Measurements from ENCODE around the gene SF1.

Gene SF1

DNA sequence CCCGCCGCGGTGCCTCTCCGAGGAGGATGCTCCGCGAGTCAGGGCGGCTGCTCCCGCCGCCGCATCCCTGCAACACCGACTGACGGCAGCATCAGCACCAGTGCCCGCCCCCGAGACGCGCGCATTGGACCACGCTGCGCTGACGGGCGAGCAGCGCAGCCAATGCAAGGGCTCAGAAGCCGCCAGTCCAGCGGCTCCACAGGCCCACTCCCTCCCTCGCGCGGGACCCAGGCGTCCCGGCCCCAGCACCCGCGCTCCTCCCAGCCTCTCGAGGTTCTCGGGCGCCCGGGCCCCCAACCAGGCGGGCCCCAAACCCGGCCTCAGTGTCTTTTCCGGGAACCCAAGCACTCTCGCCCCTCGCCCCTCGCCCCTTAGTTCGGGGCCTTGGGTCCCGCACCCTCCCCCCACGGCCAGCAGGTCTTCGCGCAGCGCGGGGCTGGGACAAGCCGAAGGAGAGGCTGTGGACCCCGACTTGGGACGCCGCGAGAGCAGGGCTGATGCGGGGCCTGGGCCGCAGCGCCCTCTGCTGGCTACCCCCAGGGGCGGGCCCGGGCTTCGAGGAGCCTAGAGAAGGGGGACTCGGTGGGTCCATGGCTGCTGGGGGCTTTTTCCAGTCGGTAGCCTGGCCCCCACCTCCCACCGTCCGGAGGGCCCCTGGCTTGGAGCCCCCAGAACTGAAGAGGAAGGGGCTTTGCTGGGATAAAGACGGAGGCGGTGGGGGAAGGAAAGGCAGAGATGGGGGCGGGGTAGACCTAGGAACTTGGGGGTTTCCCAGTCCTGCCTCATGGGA lies 55.0 kb downstream of the SF1 start, which contains the start of gene NRXN2:
Gene NRXN2 (minus strand): TSS at position 81 of the 790 bp plus-strand sequence. CDS start 9,498 bp downstream, outside the sequence.
- Histone ChIP-seq H3K79me1 (ENCODE audit: low read length) (no peaks in the 10 kb centered on the region), H3K36me3 (ENCODE audit: control insufficient read depth, insufficient read depth, low read length) (no peaks in the 10 kb centered on the region), H3K4ac (ENCODE audit: low read depth, low read length) (no peak within 1 kb of the TSS), H3K27me3 (ENCODE audit: insufficient read depth, low read length, poor library complexity) (peaks cover 6% of the 10 kb centered on the region), H2BK5ac (ENCODE audit: low read length) (no peak within 1 kb of the TSS), H3K18ac (ENCODE audit: low read length) (peak within 1 kb of the TSS; percentile 86), H3K23ac (ENCODE audit: low read length) (no peak within 1 kb of the TSS), H4K8ac (ENCODE audit: low read depth, low read length) (peak within 1 kb of the TSS; percentile 90), H3K4me3 (ENCODE audit: low read length) (peak within 1 kb of the TSS; percentile 44), H3K4me1 (ENCODE audit: control insufficient read depth, low read depth, low read length) (peaks cover 2% of the 10 kb centered on the region), H2AK5ac (ENCODE audit: low read length) (no peak within 1 kb of the TSS), H3K27ac (ENCODE audit: low read depth, low read length) (no peak within 1 kb of the TSS), H3K4me2 (ENCODE audit: low read length) (peak within 1 kb of the TSS; percentile 66), H4K5ac (ENCODE audit: low read length) (no peak within 1 kb of the TSS), H3K79me2 (ENCODE audit: control insufficient read depth, insufficient read depth, low read length) (no peaks in the 10 kb centered on the region), H3K56ac (ENCODE audit: low read length) (peak within 1 kb of the TSS; percentile 80), H3K9ac (ENCODE audit: low read length) (peak within 1 kb of the TSS; percentile 59), H2BK120ac (ENCODE audit: low read depth, low read length) (no peak within 1 kb of the TSS), H2BK15ac (replicated peaks; ENCODE audit: low read depth) (no peak within 1 kb of the TSS)
- no CpG with 5 or more reads among the region's 66 CpGs for WGBS (ENCODE audit: extremely low coverage, insufficient coverage, low lambda C conversion rate)
- DNase-seq, result peak; percentile 88

DNA sequence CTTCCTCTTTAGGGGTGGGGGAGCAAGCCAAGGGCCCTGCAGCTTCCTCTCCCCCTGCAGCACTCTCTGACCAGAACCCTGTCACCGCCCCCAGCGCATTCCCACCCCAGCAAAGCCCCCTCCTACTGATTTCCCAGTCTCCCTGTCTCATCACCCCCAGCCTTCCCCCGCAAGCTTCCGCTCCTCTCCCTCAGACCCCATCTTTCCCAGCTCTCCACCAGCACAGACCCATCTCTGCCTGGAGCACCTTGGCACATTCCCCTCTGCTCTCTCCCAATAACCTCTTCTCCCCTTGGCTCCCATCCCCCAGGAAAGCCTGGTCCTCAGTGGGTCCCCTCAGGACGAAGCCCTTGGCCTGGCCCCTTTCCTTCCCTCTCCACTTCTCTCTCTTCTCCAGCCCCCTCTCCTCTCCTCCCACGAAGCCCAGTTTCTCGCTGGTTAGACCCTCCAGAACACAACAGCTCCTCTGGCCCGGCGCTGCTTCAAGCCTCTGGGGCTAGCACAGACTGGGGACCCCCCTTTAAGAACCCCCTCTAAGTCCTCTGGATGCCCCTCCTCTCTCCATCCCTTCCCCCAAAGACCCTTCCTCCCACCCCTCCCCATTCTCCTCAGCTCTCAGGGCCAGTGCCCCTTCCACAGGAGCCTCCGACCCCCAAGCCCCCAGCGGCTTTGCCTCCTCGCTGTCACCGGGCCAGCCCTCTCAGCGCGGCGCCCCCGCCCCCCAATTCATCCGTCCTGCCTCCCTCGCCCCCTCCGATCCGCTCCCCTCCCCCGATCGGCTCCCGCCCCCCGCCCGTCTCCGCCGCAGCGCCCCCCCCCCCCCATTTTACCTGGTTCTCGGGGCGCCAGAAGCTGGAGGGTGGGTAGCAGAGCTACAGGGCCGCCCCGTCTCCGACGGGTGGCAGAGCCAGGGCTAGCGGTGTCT lies 55.9 kb downstream of the SF1 start:
- peaks cover 2% of the 10 kb centered on the region for H3K4me1 ChIP-seq (ENCODE audit: control insufficient read depth, low read depth, low read length)
- DNase-seq, result no peak
- no CpG with 5 or more reads among the region's 36 CpGs for WGBS (ENCODE audit: extremely low coverage, insufficient coverage, low lambda C conversion rate)

DNA sequence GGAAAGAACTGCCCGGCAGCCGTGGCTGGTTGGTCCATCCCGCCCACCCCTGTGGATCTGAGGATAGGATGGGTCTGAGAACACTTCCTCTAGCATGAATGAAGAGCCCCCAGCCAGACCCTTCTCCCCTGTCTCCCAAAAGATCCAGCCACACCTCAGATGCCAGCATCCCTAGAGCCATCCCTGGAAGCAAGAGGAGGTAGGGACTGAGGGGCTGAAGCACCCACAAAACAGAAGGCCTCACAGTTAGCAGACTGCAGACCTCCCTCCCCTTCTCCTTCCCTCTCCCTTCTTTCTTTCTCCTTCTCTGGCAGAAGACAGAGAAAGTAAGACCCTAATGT lies 57.0 kb downstream of the SF1 start:
- Histone ChIP-seq H3K23ac (ENCODE audit: low read length) (no peak overlapping the region), H3K4me3 (ENCODE audit: low read length) (no peak overlapping the region), H2BK5ac (ENCODE audit: low read length) (no peak overlapping the region), H4K5ac (ENCODE audit: low read length) (no peak overlapping the region), H3K9ac (ENCODE audit: low read length) (no peak overlapping the region), H3K79me2 (ENCODE audit: control insufficient read depth, insufficient read depth, low read length) (no peaks in the 10 kb centered on the region), H3K36me3 (ENCODE audit: control insufficient read depth, insufficient read depth, low read length) (no peaks in the 10 kb centered on the region), H3K27ac (ENCODE audit: low read depth, low read length) (no peak overlapping the region), H2BK15ac (replicated peaks; ENCODE audit: low read depth) (no peak overlapping the region), H3K4ac (ENCODE audit: low read depth, low read length) (no peak overlapping the region), H3K4me2 (ENCODE audit: low read length) (no peak overlapping the region), H4K8ac (ENCODE audit: low read depth, low read length) (no peak overlapping the region), H3K18ac (ENCODE audit: low read length) (no peak overlapping the region), H2AK5ac (ENCODE audit: low read length) (no peak overlapping the region), H3K4me1 (ENCODE audit: control insufficient read depth, low read depth, low read length) (peaks cover under 1% of the 10 kb centered on the region), H2BK120ac (ENCODE audit: low read depth, low read length) (no peak overlapping the region), H3K27me3 (ENCODE audit: insufficient read depth, low read length, poor library complexity) (peaks cover 6% of the 10 kb centered on the region), H3K56ac (ENCODE audit: low read length) (no peak overlapping the region), H3K79me1 (ENCODE audit: low read length) (no peaks in the 10 kb centered on the region)
- whole genome bisulfite sequencing (ENCODE audit: extremely low coverage, insufficient coverage, low lambda C conversion rate), result no CpG with 5 or more reads among the region's 3 CpGs
- no peak for DNase-seq

More for the DNA sequence above, 55.9 kb downstream of the SF1 start:
- Histone ChIP-seq H2BK15ac (replicated peaks; ENCODE audit: low read depth) (no peak overlapping the region), H3K4ac (ENCODE audit: low read depth, low read length) (no peak overlapping the region), H3K27me3 (ENCODE audit: insufficient read depth, low read length, poor library complexity) (peaks cover 6% of the 10 kb centered on the region), H3K18ac (ENCODE audit: low read length) (no peak overlapping the region), H3K56ac (ENCODE audit: low read length) (no peak overlapping the region), H2BK120ac (ENCODE audit: low read depth, low read length) (no peak overlapping the region), H2AK5ac (ENCODE audit: low read length) (no peak overlapping the region), H3K4me3 (ENCODE audit: low read length) (no peak overlapping the region), H3K79me1 (ENCODE audit: low read length) (no peaks in the 10 kb centered on the region), H4K5ac (ENCODE audit: low read length) (no peak overlapping the region), H3K9ac (ENCODE audit: low read length) (no peak overlapping the region), H3K36me3 (ENCODE audit: control insufficient read depth, insufficient read depth, low read length) (no peaks in the 10 kb centered on the region), H3K79me2 (ENCODE audit: control insufficient read depth, insufficient read depth, low read length) (no peaks in the 10 kb centered on the region), H3K23ac (ENCODE audit: low read length) (no peak overlapping the region), H2BK5ac (ENCODE audit: low read length) (no peak overlapping the region), H3K27ac (ENCODE audit: low read depth, low read length) (no peak overlapping the region), H4K8ac (ENCODE audit: low read depth, low read length) (no peak overlapping the region), H3K4me2 (ENCODE audit: low read length) (no peak overlapping the region)

DNA sequence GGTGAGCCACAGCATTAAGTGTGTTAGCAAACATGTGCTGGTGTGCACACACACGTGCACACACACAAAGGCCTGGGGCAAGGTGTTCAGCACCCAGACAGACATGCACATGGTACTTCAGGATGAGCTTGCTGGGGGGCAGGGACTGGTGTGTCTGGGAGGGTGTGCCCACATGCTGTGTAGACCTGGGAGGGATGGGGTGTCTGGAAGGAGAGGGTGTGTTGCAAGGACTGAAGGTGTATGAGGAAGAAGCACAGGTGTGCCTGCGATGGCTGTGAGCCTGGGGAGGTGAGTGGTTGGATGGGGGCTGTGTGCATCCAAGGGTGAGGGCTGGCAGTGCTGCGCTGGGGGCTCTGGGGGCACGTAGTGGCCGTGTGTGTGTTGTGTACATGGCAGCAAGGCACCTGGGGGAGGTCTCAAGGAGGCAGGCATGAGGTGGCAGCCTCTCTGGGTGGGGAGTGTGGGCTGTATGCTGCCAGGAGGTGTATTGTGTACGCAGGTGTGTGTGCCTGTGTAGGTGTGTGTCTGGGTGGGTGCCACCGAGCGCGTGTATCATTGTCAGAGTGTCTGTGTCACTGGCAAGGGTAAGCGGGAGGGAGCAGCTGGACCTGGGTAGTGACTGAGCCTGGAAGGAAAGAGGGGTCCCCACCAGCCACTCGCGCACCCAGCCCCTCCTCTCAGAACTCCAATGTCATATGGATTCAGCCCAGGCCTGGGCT lies 57.5 kb downstream of the SF1 start:
- no peaks in the 10 kb centered on the region for H3K36me3 ChIP-seq (ENCODE audit: control insufficient read depth, insufficient read depth, low read length)
- no peak overlapping the region for H3K27ac ChIP-seq (ENCODE audit: low read depth, low read length)
- DNase-seq, result no peak
- H2BK5ac ChIP-seq (ENCODE audit: low read length), result no peak overlapping the region
- no peak overlapping the region for H3K9ac ChIP-seq (ENCODE audit: low read length)
- no peak overlapping the region for H3K4ac ChIP-seq (ENCODE audit: low read depth, low read length)
- H3K4me2 ChIP-seq (ENCODE audit: low read length), result no peak overlapping the region
- no peak overlapping the region for H4K5ac ChIP-seq (ENCODE audit: low read length)
- H3K56ac ChIP-seq (ENCODE audit: low read length), result no peak overlapping the region
- no CpG with 5 or more reads among the region's 12 CpGs for WGBS (ENCODE audit: extremely low coverage, insufficient coverage, low lambda C conversion rate)
- H3K4me1 ChIP-seq (ENCODE audit: control insufficient read depth, low read depth, low read length), result no peaks in the 10 kb centered on the region
- no peak overlapping the region for H2BK120ac ChIP-seq (ENCODE audit: low read depth, low read length)
- no peak overlapping the region for H2BK15ac ChIP-seq (replicated peaks; ENCODE audit: low read depth)
- H3K23ac ChIP-seq (ENCODE audit: low read length), result no peak overlapping the region
- peaks cover 6% of the 10 kb centered on the region for H3K27me3 ChIP-seq (ENCODE audit: insufficient read depth, low read length, poor library complexity)
- no peak overlapping the region for H2AK5ac ChIP-seq (ENCODE audit: low read length)
- no peak overlapping the region for H3K18ac ChIP-seq (ENCODE audit: low read length)
- H4K8ac ChIP-seq (ENCODE audit: low read depth, low read length), result no peak overlapping the region
- no peaks in the 10 kb centered on the region for H3K79me1 ChIP-seq (ENCODE audit: low read length)
- H3K79me2 ChIP-seq (ENCODE audit: control insufficient read depth, insufficient read depth, low read length), result no peaks in the 10 kb centered on the region
- H3K4me3 ChIP-seq (ENCODE audit: low read length), result no peak overlapping the region

DNA sequence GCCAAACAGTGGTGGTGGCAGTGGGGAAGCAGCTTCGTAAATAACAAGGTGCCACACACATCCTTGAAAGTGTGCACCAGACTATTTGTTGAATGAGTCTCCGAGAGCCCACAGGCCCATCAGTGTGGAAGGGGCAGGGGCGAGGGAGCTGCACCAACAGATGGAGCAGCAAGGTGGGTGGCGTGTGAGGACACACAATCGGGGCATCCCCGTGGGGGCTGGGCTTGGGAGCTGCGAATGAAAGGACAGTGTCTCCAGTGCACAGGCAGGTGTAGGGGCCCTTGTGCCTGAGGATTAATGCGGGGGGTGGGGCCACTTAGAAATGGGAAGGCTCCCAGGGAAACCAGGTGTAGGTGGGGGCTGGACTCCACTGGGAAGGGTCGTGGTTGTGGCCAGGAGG lies 58.2 kb downstream of the SF1 start:
- H3K4ac ChIP-seq (ENCODE audit: low read depth, low read length), result no peak overlapping the region
- no peak overlapping the region for H2BK15ac ChIP-seq (replicated peaks; ENCODE audit: low read depth)
- no peak overlapping the region for H3K56ac ChIP-seq (ENCODE audit: low read length)
- no peak overlapping the region for H3K4me3 ChIP-seq (ENCODE audit: low read length)
- H2BK5ac ChIP-seq (ENCODE audit: low read length), result no peak overlapping the region
- no peak overlapping the region for H3K9ac ChIP-seq (ENCODE audit: low read length)
- no peaks in the 10 kb centered on the region for H3K79me1 ChIP-seq (ENCODE audit: low read length)
- no peak overlapping the region for H4K5ac ChIP-seq (ENCODE audit: low read length)
- peaks cover 6% of the 10 kb centered on the region for H3K27me3 ChIP-seq (ENCODE audit: insufficient read depth, low read length, poor library complexity)
- H2AK5ac ChIP-seq (ENCODE audit: low read length), result no peak overlapping the region
- DNase-seq, result no peak
- no peak overlapping the region for H3K27ac ChIP-seq (ENCODE audit: low read depth, low read length)
- no peak overlapping the region for H4K8ac ChIP-seq (ENCODE audit: low read depth, low read length)
- no peaks in the 10 kb centered on the region for H3K36me3 ChIP-seq (ENCODE audit: control insufficient read depth, insufficient read depth, low read length)
- no CpG with 5 or more reads among the region's 9 CpGs for WGBS (ENCODE audit: extremely low coverage, insufficient coverage, low lambda C conversion rate)
- no peak overlapping the region for H3K23ac ChIP-seq (ENCODE audit: low read length)
- no peaks in the 10 kb centered on the region for H3K79me2 ChIP-seq (ENCODE audit: control insufficient read depth, insufficient read depth, low read length)
- H3K18ac ChIP-seq (ENCODE audit: low read length), result no peak overlapping the region
- H3K4me1 ChIP-seq (ENCODE audit: control insufficient read depth, low read depth, low read length), result no peaks in the 10 kb centered on the region
- no peak overlapping the region for H2BK120ac ChIP-seq (ENCODE audit: low read depth, low read length)
- H3K4me2 ChIP-seq (ENCODE audit: low read length), result no peak overlapping the region

Data from mesendoderm (in vitro differentiated cells).